Astrocyte (in vitro differentiated cells and primary cell): Measurements from ENCODE around the gene DNMBP. TPM values are rescaled to one million over a fixed set of nuclear protein-coding genes. Genes with fewer than 3 reads are reported as not detected.

Source experiments
- DNase-seq: peaks from one replicate; pipeline ENCODE4 v3.0.0-alpha.2; 2010; ENCODE audit warnings: low read depth
- FAIRE-seq: peaks from 2 replicates; lab custom pipeline; 2011; peaks lifted over from hg19 to GRCh38; lab: Jason Lieb, UNC
- H2AFZ ChIP-seq: 2 replicates; pipeline ENCODE4 v1.6.0; 2012; ENCODE audit warnings: low read depth, low read length, inconsistent platforms
- H3K27ac ChIP-seq: 2 replicates; pipeline ENCODE4 v1.5.1; 2011; ENCODE audit warnings: low read depth, low read length, inconsistent platforms
- H3K27me3 ChIP-seq: 2 replicates; pipeline ENCODE4 v1.6.0; 2011; ENCODE audit warnings: low read length, inconsistent platforms; ENCODE audit not compliant: insufficient read depth
- H3K36me3 ChIP-seq: 2 replicates; pipeline ENCODE4 v1.5.1; 2011; ENCODE audit warnings: low read length, inconsistent platforms; ENCODE audit not compliant: insufficient read depth
- H3K4me1 ChIP-seq: 2 replicates; pipeline ENCODE4 v1.5.1; 2011; ENCODE audit warnings: low read length, inconsistent platforms; ENCODE audit not compliant: insufficient read depth
- H3K4me2 ChIP-seq: 2 replicates; pipeline ENCODE4 v1.6.0; 2012; ENCODE audit warnings: low read length, inconsistent platforms
- H3K4me3 ChIP-seq: 2 replicates; pipeline ENCODE4 v1.5.1; 2011; ENCODE audit warnings: low read depth, mild to moderate bottlenecking, low read length, inconsistent platforms; ENCODE audit not compliant: insufficient read depth
- H3K79me2 ChIP-seq: 2 replicates; pipeline ENCODE4 v1.6.0; 2012; ENCODE audit warnings: mild to moderate bottlenecking, low read length, inconsistent platforms; ENCODE audit not compliant: insufficient read depth
- H3K9ac ChIP-seq: 2 replicates; pipeline ENCODE4 v1.6.0; 2012; ENCODE audit warnings: mild to moderate bottlenecking, low read length, inconsistent platforms
- H3K9me3 ChIP-seq: 2 replicates; pipeline ENCODE4 v1.5.1; 2012; ENCODE audit warnings: low read depth, mild to moderate bottlenecking, low read length, inconsistent platforms; ENCODE audit not compliant: insufficient read depth
- H4K20me1 ChIP-seq: 2 replicates; pipeline ENCODE4 v1.6.0; 2012; ENCODE audit warnings: low read length, inconsistent platforms; ENCODE audit not compliant: insufficient read depth
- H3K27ac Mint-ChIP-seq: one replicate; pipeline ENCODE4 v1.8.0; 2021; ENCODE audit warnings: mild to moderate bottlenecking, mixed read lengths; ENCODE audit not compliant: unreplicated experiment
- H3K27me3 Mint-ChIP-seq: one replicate; pipeline ENCODE4 v1.8.0; 2021; ENCODE audit warnings: low read depth, mixed read lengths; ENCODE audit not compliant: unreplicated experiment
- H3K36me3 Mint-ChIP-seq: one replicate; pipeline ENCODE4 v1.8.0; 2021; ENCODE audit warnings: low read depth, mixed read lengths; ENCODE audit not compliant: unreplicated experiment
- H3K4me1 Mint-ChIP-seq: one replicate; pipeline ENCODE4 v1.8.0; 2021; ENCODE audit warnings: low read depth, mixed read lengths; ENCODE audit not compliant: unreplicated experiment
- H3K4me3 Mint-ChIP-seq: one replicate; pipeline ENCODE4 v1.8.0; 2021; ENCODE audit warnings: mild to moderate bottlenecking, moderate library complexity, mixed read lengths; ENCODE audit not compliant: unreplicated experiment
- H3K9me3 Mint-ChIP-seq: one replicate; pipeline ENCODE4 v1.8.0; 2021; ENCODE audit warnings: mild to moderate bottlenecking, mixed read lengths; ENCODE audit not compliant: unreplicated experiment
- EZH2 ChIP-seq: IDR thresholded peaks from 2 replicates; pipeline ENCODE4 v1.6.1; 2012; ENCODE audit warnings: mild to moderate bottlenecking, low read length, inconsistent platforms; ENCODE audit not compliant: insufficient read depth
- total RNA-seq: library from RNA; stranded (reverse); gene quantifications from 2 replicates; pipeline ENCODE4 v1.2.1, GENCODE V29; 2021
- TF ChIP-seq, protein P1 (sequence below): IDR thresholded peaks from 2 replicates; pipeline ENCODE4 v1.5.1; 2011; ENCODE audit warnings: low read depth, mild to moderate bottlenecking, inconsistent platforms, low read length, moderate library complexity; ENCODE audit not compliant: insufficient read depth

The DNMBP gene
- total RNA-seq, 1 donor from 2014 or later = 24.8 TPM

DNA sequence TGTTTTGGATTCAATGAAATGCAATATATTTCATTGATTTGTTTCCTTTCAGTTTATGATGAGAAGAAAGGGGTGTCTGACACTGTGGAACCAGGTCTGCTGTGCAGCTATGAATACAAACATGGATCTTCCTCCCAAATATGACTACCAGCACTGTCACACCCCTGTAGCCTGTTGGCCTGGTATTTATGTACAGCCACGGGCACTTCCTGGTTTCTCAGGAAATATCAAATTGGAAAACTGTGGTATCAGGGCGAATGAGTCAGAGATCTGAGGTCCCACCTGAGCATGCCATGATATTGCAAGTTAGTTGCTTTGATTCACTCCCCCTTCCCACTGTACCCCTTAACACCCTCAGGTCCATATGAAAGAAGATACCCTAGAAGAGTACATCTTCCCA lies 87.8 kb downstream of the DNMBP start:
- H3K9ac ChIP-seq = no peak overlapping the region
- Mint-ChIP-seq H3K4me1 (peaks cover 28% of the 10 kb centered on the region), H3K27ac (no peak overlapping the region), H3K36me3 (peaks cover 9% of the 10 kb centered on the region), H3K27me3 (no peaks in the 10 kb centered on the region), H3K4me3 (no peak overlapping the region), H3K9me3 (peaks cover 3% of the 10 kb centered on the region)
- FAIRE-seq (no peak), DNase-seq (no peak)
- H3K4me2 ChIP-seq = no peak overlapping the region
- H3K27me3 ChIP-seq = no peaks in the 10 kb centered on the region
- no peaks in the 10 kb centered on the region for H3K9me3 ChIP-seq
- H4K20me1 ChIP-seq = peaks cover 65% of the 10 kb centered on the region
- peaks cover 95% of the 10 kb centered on the region for H3K79me2 ChIP-seq
- H3K4me1 ChIP-seq = peaks cover 30% of the 10 kb centered on the region
- no peak overlapping the region for H3K27ac ChIP-seq
- no peak overlapping the region for H3K4me3 ChIP-seq
- H2AFZ ChIP-seq = no peak overlapping the region
- H3K36me3 ChIP-seq = peaks cover 3% of the 10 kb centered on the region
- TF ChIP-seq, protein P1, sequence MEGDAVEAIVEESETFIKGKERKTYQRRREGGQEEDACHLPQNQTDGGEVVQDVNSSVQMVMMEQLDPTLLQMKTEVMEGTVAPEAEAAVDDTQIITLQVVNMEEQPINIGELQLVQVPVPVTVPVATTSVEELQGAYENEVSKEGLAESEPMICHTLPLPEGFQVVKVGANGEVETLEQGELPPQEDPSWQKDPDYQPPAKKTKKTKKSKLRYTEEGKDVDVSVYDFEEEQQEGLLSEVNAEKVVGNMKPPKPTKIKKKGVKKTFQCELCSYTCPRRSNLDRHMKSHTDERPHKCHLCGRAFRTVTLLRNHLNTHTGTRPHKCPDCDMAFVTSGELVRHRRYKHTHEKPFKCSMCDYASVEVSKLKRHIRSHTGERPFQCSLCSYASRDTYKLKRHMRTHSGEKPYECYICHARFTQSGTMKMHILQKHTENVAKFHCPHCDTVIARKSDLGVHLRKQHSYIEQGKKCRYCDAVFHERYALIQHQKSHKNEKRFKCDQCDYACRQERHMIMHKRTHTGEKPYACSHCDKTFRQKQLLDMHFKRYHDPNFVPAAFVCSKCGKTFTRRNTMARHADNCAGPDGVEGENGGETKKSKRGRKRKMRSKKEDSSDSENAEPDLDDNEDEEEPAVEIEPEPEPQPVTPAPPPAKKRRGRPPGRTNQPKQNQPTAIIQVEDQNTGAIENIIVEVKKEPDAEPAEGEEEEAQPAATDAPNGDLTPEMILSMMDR = no peak
- no peak for TF ChIP-seq EZH2

DNA sequence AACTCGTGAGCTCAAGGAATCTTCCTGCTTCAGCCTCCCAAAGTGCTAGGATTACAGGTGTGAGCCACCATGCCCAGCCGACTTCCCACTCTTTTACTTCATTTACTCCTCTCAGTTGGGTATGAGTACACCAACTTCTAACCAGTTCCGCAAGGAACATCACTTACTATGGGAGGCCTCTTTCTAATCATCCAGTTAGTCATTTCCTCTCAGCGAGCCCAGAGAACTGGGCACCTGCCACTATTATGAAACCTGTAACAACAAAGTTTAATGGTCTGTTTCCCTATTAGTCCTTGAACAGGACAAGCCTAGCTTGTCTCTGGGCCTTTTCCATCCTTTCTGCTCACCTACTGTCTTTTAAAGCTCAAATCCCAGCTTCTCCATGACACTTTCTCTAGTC lies 88.8 kb downstream of the DNMBP start:
- H3K4me1 ChIP-seq = peaks cover 24% of the 10 kb centered on the region
- Mint-ChIP-seq H3K27ac (no peak overlapping the region), H3K9me3 (peaks cover 3% of the 10 kb centered on the region), H3K27me3 (no peaks in the 10 kb centered on the region), H3K4me3 (no peak overlapping the region), H3K4me1 (peaks cover 20% of the 10 kb centered on the region), H3K36me3 (peaks cover 9% of the 10 kb centered on the region)
- H3K27me3 ChIP-seq = no peaks in the 10 kb centered on the region
- no peak overlapping the region for H3K27ac ChIP-seq
- FAIRE-seq = no peak
- no peak overlapping the region for H3K9ac ChIP-seq
- no peak overlapping the region for H2AFZ ChIP-seq
- H3K4me2 ChIP-seq = peak overlapping the region; percentile 29
- no peak overlapping the region for H3K4me3 ChIP-seq
- peaks cover 5% of the 10 kb centered on the region for H3K36me3 ChIP-seq
- DNase-seq = peak; percentile 52
- H3K9me3 ChIP-seq = no peaks in the 10 kb centered on the region
- H3K79me2 ChIP-seq = peaks cover 95% of the 10 kb centered on the region
- TF ChIP-seq, protein P1 = no peak
- TF ChIP-seq EZH2 = no peak
- H4K20me1 ChIP-seq = peaks cover 58% of the 10 kb centered on the region

DNA sequence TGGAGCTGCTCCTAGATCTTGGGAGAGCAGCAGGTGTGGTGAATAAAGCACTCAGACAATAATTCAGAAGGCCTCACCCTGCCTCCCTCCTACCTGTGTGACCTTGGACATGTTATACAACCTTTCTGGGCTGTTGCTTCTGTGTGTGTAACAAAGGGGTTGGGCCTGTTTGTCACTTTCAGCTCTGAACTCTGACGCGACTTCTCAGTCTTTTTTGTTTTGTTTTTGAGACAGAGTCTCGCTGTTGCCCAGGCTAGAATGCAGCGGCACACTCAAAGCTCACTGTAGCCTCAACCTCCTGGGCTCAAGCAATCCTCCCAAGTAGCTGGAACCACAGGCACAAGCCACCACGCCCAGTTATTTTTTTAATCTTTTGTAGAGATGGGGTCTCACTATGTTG lies 89.3 kb downstream of the DNMBP start:
- FAIRE-seq = no peak
- no peak overlapping the region for H3K27ac ChIP-seq
- H3K27ac Mint-ChIP-seq = no peak overlapping the region
- no peak overlapping the region for H3K4me3 ChIP-seq
- DNase-seq = no peak
- peaks cover 95% of the 10 kb centered on the region for H3K79me2 ChIP-seq
- H4K20me1 ChIP-seq = peaks cover 58% of the 10 kb centered on the region
- no peaks in the 10 kb centered on the region for H3K27me3 ChIP-seq
- H3K4me2 ChIP-seq = peak overlapping the region; percentile 29
- peaks cover 8% of the 10 kb centered on the region for H3K36me3 ChIP-seq
- no peak overlapping the region for H3K9ac ChIP-seq
- H2AFZ ChIP-seq = no peak overlapping the region
- peaks cover 9% of the 10 kb centered on the region for H3K36me3 Mint-ChIP-seq
- no peaks in the 10 kb centered on the region for H3K9me3 ChIP-seq
- no peaks in the 10 kb centered on the region for H3K27me3 Mint-ChIP-seq
- H3K4me1 Mint-ChIP-seq = peaks cover 20% of the 10 kb centered on the region
- TF ChIP-seq, protein P1 = no peak
- no peak for TF ChIP-seq EZH2
- H3K4me3 Mint-ChIP-seq = no peak overlapping the region
- H3K9me3 Mint-ChIP-seq = peaks cover 3% of the 10 kb centered on the region
- H3K4me1 ChIP-seq = peaks cover 24% of the 10 kb centered on the region
